ENCODE results near the gene ALS2. TPM values are rescaled to one million over a fixed set of nuclear protein-coding genes. Genes with fewer than 3 reads are reported as not detected.

ALS2 gene
- total RNA-seq, 1 experiment from 2014 or later: 28.4 TPM

GRCh38 chr2:201685156-201685555 is 95.6 kb downstream of the ALS2 start:
- Mint-ChIP-seq H3K9me3 (no peaks in the 10 kb centered on the region), H3K4me1 (peaks cover 0 to 2% of the 10 kb centered on the region in 2 experiments; a peak in 1 of 4 replicates), H3K27me3 (ENCODE audit: low read depth) (peaks cover 3% of the 10 kb centered on the region), H3K27ac (no peak overlapping the region), H3K4me3 (no peak overlapping the region), H3K36me3 (ENCODE audit: insufficient read depth in 1 of 3, low read depth in 3 of 3) (no peaks in the 10 kb centered on the region)
- no peak overlapping the region for H2BK5ac ChIP-seq (ENCODE audit: insufficient read length, low read length)
- no peak for TF ChIP-seq CTCF (conservative IDR thresholded peaks at IDR 0.05)
- no peak overlapping the region for H4K8ac ChIP-seq (replicated peaks; ENCODE audit: insufficient read length, low read depth, low read length)
- H3K79me1 ChIP-seq (ENCODE audit: insufficient read depth, low read depth, low read length, poor library complexity, severe bottlenecking): no peaks in the 10 kb centered on the region
- H2AK5ac ChIP-seq (ENCODE audit: insufficient read length, low read length): no peak overlapping the region
- no peak overlapping the region for H3K4ac ChIP-seq (ENCODE audit: low read depth, low read length)
- H2BK15ac ChIP-seq (ENCODE audit: low read depth, low read length): no peak overlapping the region
- no peaks in the 10 kb centered on the region for H3K4me1 ChIP-seq (ENCODE audit: insufficient read depth, low read length)
- no peaks in the 10 kb centered on the region for H3K9me3 ChIP-seq (ENCODE audit: control insufficient read depth, low read depth, low read length)
- H3K18ac ChIP-seq (ENCODE audit: insufficient read length, low read depth, low read length): no peak overlapping the region
- no peak overlapping the region for H3K9ac ChIP-seq (ENCODE audit: extremely low read depth, insufficient read length, low read length)
- H4K5ac ChIP-seq (ENCODE audit: insufficient read length, low read depth, low read length): no peak overlapping the region
- H2BK12ac ChIP-seq (ENCODE audit: insufficient read length, low read depth, low read length): no peak overlapping the region
- no peak overlapping the region for H3T11ph ChIP-seq (ENCODE audit: low read length)
- H4K20me1 ChIP-seq (ENCODE audit: control insufficient read depth, insufficient read depth, insufficient read length): no peaks in the 10 kb centered on the region
- no peak overlapping the region for H3K56ac ChIP-seq (ENCODE audit: insufficient read length, low read depth, low read length)
- H2BK20ac ChIP-seq (ENCODE audit: low read depth, low read length, poor library complexity, severe bottlenecking): no peak overlapping the region
- DNase-seq: no peak
- no peak overlapping the region for H3K23ac ChIP-seq (ENCODE audit: insufficient read length, low read depth, low read length)
- no peak overlapping the region for H4K91ac ChIP-seq (ENCODE audit: insufficient read length, low read depth, low read length)
- H3K14ac ChIP-seq (ENCODE audit: insufficient read depth, low read length): no peak overlapping the region
- no peak overlapping the region for H2AFZ ChIP-seq (ENCODE audit: low read length)
- no peaks in the 10 kb centered on the region for H3K27me3 ChIP-seq (ENCODE audit: insufficient read depth, low read length)
- H2BK120ac ChIP-seq (ENCODE audit: low read depth, low read length, poor library complexity, severe bottlenecking): no peak overlapping the region
- no peak overlapping the region for H3K4me2 ChIP-seq (ENCODE audit: insufficient read depth, insufficient read length, low read length)
- H3K27ac ChIP-seq (ENCODE audit: insufficient read length, low read depth, low read length): no peak overlapping the region
- no peaks in the 10 kb centered on the region for H3K79me2 ChIP-seq (ENCODE audit: insufficient read depth, low read length)
- H3K23me2 ChIP-seq (ENCODE audit: insufficient read length, low read depth, low read length, poor library complexity, severe bottlenecking): no peaks in the 10 kb centered on the region
- WGBS (ENCODE audit: extremely low coverage, insufficient read length, low lambda C conversion rate): no CpG with 5 or more reads among the region's 3 CpGs
